Stomach smooth muscle (tissue), 2 donors: ENCODE results near the gene SYNRG.
A peak's percentile ranks its signal among the peaks of the same experiment; 100 is the strongest.

ENCODE experiments used
- H3K27ac ChIP-seq: one replicate; pipeline ENCODE4 v1.7.0; 2013; ENCODE audit warnings: mild to moderate bottlenecking, low read length, inconsistent platforms
- H3K27me3 ChIP-seq, 2 donors: one replicate each; pipeline ENCODE4 v1.7.0; 2013; ENCODE audit warnings: low read length in 2 of 2; ENCODE audit not compliant: insufficient read depth in 2 of 2, control insufficient read depth in 1 of 2
- H3K36me3 ChIP-seq, 2 donors: one replicate each; pipeline ENCODE4 v1.7.0; 2013; ENCODE audit warnings: low read length in 2 of 2; ENCODE audit not compliant: control insufficient read depth in 2 of 2, insufficient read depth in 2 of 2
- H3K4me1 ChIP-seq: one replicate; pipeline ENCODE4 v1.7.0; 2013; ENCODE audit warnings: low read length; ENCODE audit not compliant: control insufficient read depth, insufficient read depth
- H3K4me3 ChIP-seq, 2 donors: one replicate each; pipeline ENCODE4 v1.7.0; 2013; ENCODE audit warnings: low read length in 2 of 2
- H3K9ac ChIP-seq, 2 donors: one replicate each; pipeline ENCODE4 v1.7.0; 2013; ENCODE audit warnings: low read length in 2 of 2, mild to moderate bottlenecking in 1 of 2
- H3K9me3 ChIP-seq, 2 donors: one replicate each; pipeline ENCODE4 v1.7.0; 2013; ENCODE audit warnings: low read length in 2 of 2; ENCODE audit not compliant: control insufficient read depth in 2 of 2
- donor health status: healthy.
- donor health status: Pancreatic carcinoma.

SYNRG gene, protein sequence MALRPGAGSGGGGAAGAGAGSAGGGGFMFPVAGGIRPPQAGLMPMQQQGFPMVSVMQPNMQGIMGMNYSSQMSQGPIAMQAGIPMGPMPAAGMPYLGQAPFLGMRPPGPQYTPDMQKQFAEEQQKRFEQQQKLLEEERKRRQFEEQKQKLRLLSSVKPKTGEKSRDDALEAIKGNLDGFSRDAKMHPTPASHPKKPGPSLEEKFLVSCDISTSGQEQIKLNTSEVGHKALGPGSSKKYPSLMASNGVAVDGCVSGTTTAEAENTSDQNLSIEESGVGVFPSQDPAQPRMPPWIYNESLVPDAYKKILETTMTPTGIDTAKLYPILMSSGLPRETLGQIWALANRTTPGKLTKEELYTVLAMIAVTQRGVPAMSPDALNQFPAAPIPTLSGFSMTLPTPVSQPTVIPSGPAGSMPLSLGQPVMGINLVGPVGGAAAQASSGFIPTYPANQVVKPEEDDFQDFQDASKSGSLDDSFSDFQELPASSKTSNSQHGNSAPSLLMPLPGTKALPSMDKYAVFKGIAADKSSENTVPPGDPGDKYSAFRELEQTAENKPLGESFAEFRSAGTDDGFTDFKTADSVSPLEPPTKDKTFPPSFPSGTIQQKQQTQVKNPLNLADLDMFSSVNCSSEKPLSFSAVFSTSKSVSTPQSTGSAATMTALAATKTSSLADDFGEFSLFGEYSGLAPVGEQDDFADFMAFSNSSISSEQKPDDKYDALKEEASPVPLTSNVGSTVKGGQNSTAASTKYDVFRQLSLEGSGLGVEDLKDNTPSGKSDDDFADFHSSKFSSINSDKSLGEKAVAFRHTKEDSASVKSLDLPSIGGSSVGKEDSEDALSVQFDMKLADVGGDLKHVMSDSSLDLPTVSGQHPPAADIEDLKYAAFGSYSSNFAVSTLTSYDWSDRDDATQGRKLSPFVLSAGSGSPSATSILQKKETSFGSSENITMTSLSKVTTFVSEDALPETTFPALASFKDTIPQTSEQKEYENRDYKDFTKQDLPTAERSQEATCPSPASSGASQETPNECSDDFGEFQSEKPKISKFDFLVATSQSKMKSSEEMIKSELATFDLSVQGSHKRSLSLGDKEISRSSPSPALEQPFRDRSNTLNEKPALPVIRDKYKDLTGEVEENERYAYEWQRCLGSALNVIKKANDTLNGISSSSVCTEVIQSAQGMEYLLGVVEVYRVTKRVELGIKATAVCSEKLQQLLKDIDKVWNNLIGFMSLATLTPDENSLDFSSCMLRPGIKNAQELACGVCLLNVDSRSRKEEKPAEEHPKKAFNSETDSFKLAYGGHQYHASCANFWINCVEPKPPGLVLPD (N-terminal part only)

DNA sequence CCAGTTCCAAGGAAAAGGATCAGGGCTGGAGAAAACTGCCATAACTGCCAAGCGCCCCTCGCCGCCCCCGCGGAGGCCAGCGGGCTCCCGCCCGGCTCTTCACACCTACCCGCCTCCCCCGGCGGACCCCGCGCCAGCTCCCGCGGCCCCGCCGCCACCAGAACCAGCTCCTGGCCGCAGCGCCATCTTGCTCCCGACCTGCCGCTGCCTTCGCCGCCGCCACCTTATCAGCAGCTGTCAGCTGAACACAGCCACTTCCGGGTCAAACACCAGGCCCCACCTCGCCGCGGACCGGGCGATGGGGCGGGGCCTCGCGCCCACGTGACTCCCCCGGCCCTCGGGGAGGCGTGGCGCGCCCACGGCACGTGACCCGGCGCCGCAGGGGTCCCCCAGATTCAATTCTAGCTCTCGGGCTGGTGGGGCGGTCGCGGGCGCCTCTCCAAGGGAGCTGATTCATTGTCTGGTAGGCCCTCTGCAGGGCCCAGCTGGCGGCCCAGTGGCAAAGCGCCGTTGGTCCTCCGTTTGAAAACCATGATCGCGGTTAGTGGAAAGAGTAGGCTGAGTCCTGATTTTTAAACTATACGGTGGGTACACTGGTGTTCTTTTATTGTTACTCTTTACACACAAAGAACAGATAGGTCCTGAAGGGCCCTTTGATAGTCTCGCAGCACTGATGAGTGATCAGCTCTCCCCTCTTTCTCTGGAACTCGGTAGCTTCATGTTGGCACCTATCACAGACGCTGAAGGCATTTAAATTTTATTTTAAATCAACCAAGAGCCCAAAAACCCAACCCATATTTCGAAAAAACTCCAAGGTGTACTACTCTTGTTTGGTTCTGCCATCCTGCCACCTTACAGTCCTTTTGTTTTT is at the start of gene SYNRG:
SYNRG (minus strand) TSS at position 249 of the 871 bp plus-strand sequence; CDS start at position 186, 63 bp downstream.
- Histone ChIP-seq H3K4me1 (no peaks in the 10 kb centered on the region), H3K9me3 (no peaks in the 10 kb centered on the region), H3K4me3 (peak within 1 kb of the TSS; percentile 70 to 81), H3K9ac (peak within 1 kb of the TSS; percentile 81 to 85), H3K27me3 (no peaks in the 10 kb centered on the region), H3K27ac (peak within 1 kb of the TSS; percentile 83), H3K36me3 (peaks cover 0 to 3% of the 10 kb centered on the region in 2 donors)

DNA sequence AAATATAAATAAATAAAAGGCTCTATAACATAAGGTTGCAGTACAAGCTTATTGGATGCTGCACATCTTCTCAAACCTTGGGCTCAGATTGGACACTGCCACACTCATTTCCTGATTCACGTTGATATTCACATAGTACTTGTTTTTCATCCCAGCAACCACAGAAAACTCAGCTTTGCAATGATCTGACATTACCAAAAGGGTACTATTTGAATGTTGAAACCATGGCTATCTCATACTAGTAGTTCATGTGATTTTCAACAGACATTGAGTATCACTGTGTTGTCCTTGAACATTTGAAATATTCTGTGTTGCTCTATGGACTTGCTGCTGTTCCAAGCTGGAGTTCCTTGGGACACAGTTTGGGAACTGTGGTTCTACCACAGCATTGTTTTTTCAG is 48.0 kb upstream of the SYNRG start:
- no peak overlapping the region for H3K9ac ChIP-seq

DNA sequence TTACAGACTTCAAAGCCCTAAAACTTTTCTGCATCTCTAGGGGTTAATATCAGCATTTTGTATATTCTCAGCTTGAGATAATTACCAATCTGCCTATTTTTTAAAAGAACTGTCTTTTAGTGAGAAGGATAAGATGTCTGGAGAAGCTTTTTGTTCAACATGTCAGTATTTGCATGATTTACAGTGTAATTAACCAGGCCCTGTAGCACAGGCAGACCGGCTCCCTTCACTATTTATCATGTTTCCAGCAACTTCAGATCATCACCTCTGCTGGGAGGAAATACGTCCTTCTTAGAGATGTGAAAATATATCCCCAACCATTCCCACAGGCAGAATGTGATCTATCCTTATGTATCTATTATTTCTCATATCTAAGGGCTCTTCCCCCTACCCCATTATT is 42.6 kb upstream of the SYNRG start:
- Histone ChIP-seq H3K27ac (no peak overlapping the region), H3K9ac (no peak overlapping the region), H3K4me1 (no peaks in the 10 kb centered on the region), H3K36me3 (no peaks in the 10 kb centered on the region), H3K27me3 (no peaks in the 10 kb centered on the region), H3K9me3 (no peaks in the 10 kb centered on the region), H3K4me3 (no peak overlapping the region)

More for the DNA sequence above, 48.0 kb upstream of the SYNRG start:
- no peak overlapping the region for H3K4me3 ChIP-seq
- H3K36me3 ChIP-seq = no peaks in the 10 kb centered on the region
- H3K9me3 ChIP-seq = no peaks in the 10 kb centered on the region
- no peaks in the 10 kb centered on the region for H3K27me3 ChIP-seq
- H3K27ac ChIP-seq = no peak overlapping the region
- H3K4me1 ChIP-seq = no peaks in the 10 kb centered on the region

DNA sequence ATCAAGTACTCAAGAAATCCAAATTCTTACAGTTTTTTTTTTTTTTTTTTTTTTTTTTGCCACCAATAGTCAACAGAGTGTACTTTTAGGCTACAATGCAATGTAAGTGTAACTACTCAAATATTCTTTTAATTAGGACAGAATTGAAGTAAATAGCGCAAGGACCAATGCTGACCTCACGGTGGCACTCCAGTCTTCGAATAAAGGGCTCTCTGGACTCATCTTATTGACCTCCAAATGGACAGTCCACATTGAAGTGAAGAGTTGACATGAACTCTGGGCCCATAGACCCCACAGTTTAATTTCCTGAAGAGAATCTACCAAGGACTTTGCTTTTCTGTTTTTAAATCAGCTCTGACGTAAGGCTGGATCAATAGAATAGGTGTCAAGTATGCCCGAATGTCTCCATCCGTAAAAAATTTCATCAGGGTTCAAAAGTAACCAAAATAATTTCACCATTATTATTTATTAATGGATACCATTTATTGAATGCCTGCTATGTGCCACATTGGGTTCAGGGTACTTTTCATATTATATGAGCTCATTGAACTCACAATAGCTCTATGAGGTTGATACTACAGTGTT is 41.3 kb upstream of the SYNRG start:
- no peaks in the 10 kb centered on the region for H3K36me3 ChIP-seq
- no peak overlapping the region for H3K4me3 ChIP-seq
- H3K27ac ChIP-seq = no peak overlapping the region
- no peaks in the 10 kb centered on the region for H3K27me3 ChIP-seq
- no peak overlapping the region for H3K9ac ChIP-seq
- no peaks in the 10 kb centered on the region for H3K9me3 ChIP-seq
- no peaks in the 10 kb centered on the region for H3K4me1 ChIP-seq

DNA sequence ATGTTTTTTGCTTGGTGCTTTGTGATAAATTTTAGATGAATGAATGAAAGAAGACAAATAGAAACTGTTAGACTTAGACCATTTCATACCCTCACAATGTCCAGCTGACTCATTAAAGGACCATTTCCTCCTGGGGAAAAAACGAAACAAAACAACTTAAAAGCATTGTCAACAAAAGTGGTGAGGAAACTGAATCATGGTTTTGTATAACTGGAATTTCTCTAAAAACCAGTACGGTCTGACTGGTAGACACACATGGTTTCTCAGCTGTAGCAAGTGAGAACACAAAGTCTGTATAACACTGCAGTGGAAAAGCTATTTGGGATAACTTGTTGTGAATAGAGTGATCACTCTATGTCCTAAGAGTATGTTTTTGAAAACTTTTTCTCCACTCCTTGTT is 39.3 kb upstream of the SYNRG start:
- no peak overlapping the region for H3K27ac ChIP-seq

DNA sequence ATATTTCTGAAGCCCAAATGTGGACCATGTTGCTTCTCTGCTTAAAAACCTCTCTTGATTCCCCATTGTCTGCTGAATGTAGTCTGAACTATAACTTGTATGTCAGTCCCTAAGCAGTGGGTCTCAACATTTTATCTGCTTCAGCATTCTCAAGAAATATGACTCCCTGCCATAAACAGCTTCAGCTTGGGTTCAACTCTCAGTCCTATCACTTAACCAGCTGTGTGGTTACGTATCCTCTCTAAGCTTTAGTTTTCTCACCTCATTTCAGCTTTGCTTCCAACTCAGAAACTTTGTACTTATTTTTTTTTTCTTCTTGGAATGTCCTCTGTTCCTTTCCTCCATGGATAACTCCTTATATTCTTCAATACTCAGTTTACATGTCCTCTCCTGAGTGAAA is 38.6 kb upstream of the SYNRG start:
- H3K27me3 ChIP-seq = no peaks in the 10 kb centered on the region
- H3K9ac ChIP-seq = no peak overlapping the region
- H3K4me1 ChIP-seq = no peaks in the 10 kb centered on the region
- no peaks in the 10 kb centered on the region for H3K9me3 ChIP-seq
- H3K36me3 ChIP-seq = no peaks in the 10 kb centered on the region
- no peak overlapping the region for H3K4me3 ChIP-seq
- H3K27ac ChIP-seq = no peak overlapping the region

More for the DNA sequence above, 39.3 kb upstream of the SYNRG start:
- Histone ChIP-seq H3K9ac (no peak overlapping the region), H3K4me3 (no peak overlapping the region), H3K9me3 (no peaks in the 10 kb centered on the region), H3K36me3 (no peaks in the 10 kb centered on the region), H3K4me1 (no peaks in the 10 kb centered on the region), H3K27me3 (no peaks in the 10 kb centered on the region)

DNA sequence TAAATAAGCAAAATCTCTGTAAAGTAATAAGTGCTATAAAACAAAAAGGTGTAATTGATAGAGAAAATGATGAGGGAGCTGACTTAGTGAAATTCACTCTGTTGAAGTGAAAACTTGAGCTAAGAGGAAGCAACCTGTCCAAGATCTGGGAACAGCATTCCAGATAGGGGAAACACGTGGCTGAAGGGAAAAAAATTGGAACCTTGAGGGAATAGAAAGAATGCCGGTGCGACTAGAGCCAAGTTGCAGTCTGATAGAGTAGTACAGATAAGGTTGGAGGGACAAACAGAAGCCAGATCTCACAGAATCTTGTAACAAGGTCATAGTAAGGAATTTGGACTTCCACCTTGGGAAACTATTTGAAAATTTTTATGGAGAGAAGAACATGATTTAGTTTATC is 34.7 kb upstream of the SYNRG start:
- Histone ChIP-seq H3K27me3 (no peaks in the 10 kb centered on the region), H3K4me1 (no peaks in the 10 kb centered on the region), H3K27ac (peak overlapping the region; percentile 80), H3K9ac (peak overlapping the region in 1 of 2 donors; percentile 89), H3K36me3 (peaks cover 3 to 10% of the 10 kb centered on the region in 2 donors), H3K4me3 (peak overlapping the region; percentile 92 to 94), H3K9me3 (no peaks in the 10 kb centered on the region)

DNA sequence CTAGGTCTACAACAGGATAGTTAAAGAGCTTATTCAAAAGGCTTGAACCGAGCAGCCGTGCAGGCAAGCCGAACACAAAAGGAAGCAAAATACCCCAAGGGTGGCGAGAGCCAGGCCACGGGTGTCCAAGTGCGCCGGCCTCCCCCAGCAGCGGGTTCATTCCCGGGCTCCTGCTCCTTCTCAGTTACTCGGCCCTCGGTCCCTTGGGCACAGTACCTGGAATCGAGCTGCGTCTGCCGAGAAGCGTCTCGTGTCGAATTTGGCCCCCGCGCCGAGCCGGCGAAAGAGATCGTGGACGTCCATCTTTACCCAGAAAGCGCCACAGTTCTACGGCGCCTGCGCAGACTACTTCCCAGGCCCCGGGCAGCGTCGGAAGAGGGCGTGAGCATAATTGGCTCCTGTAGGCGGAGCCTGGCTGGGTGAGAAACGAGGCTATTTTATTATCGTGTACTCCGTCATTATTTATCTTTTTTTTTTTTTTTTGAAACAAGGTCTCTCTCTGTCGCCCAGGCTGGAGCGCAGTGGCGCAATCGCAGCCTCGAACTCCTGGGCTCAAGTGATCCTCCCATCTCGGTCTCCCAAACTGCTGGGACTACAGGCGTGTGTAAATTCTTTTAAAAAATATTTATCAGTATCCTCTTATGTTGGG is 34.0 kb upstream of the SYNRG start, which contains the start of gene DDX52:
DDX52 (minus strand) TSS at position 329 of the 649 bp plus-strand sequence; CDS start at position 303, 26 bp downstream.
- Histone ChIP-seq H3K36me3 (peaks cover 3 to 10% of the 10 kb centered on the region in 2 donors), H3K4me3 (peak within 1 kb of the TSS; percentile 92 to 94), H3K4me1 (no peaks in the 10 kb centered on the region), H3K9me3 (no peaks in the 10 kb centered on the region), H3K27ac (peak within 1 kb of the TSS; percentile 80), H3K9ac (peak within 1 kb of the TSS; percentile 89 to 91), H3K27me3 (no peaks in the 10 kb centered on the region)

DNA sequence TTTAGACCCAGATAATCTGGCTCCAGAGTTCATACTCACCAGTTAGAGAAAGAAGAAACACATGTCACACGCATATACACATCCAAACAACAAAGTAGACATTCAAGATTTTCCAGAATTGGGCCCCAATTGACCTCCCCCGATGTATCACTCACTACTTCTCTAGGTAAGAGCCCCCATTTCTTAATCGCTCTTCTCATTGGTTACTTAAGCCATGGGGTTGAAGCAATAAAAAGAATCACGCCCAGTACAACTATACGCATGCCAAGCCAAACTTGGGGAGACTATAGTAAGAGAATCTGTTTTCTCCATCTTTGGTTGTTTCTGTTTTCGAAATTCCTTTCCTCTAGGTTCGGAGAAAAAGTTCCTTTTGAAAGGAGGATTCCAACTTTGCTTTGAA is 33.5 kb upstream of the SYNRG start:
- peak overlapping the region; percentile 89 to 91 for H3K9ac ChIP-seq

More for the DNA sequence above, 33.5 kb upstream of the SYNRG start:
- H3K4me1 ChIP-seq = no peaks in the 10 kb centered on the region
- H3K9me3 ChIP-seq = no peaks in the 10 kb centered on the region
- H3K27ac ChIP-seq = peak overlapping the region; percentile 80
- peaks cover 7 to 10% of the 10 kb centered on the region in 2 donors for H3K36me3 ChIP-seq
- peak overlapping the region; percentile 92 to 94 for H3K4me3 ChIP-seq
- H3K27me3 ChIP-seq = no peaks in the 10 kb centered on the region
